ENCODE data around the gene GCSAML. TPM values are rescaled to one million over a fixed set of nuclear protein-coding genes. Genes with fewer than 3 reads are reported as not detected.

The GCSAML gene
- total and polyA plus RNA-seq, 2 of the 4 experiments (the other 2 are of a cell fraction): not detected

- Histone ChIP-seq H3K23ac (ENCODE audit: low read depth, low read length) (no peak overlapping the region), H4K91ac (ENCODE audit: insufficient read depth, low read depth, low read length) (no peak overlapping the region), H2BK20ac (ENCODE audit: low read depth, low read length) (no peak overlapping the region), H2AK9ac (replicated peaks; ENCODE audit: low read depth, low read length, poor library complexity) (no peak overlapping the region), H3K27ac (ENCODE audit: insufficient read depth, low read length) (no peak overlapping the region), H2AFZ (replicated peaks; ENCODE audit: low read length, poor library complexity) (no peak overlapping the region), H4K20me1 (ENCODE audit: insufficient read depth, low read length) (no peaks in the 10 kb centered on the region), H4K5ac (ENCODE audit: low read depth, low read length) (no peak overlapping the region), H2BK5ac (ENCODE audit: low read depth, low read length, poor library complexity, severe bottlenecking) (no peak overlapping the region), H4K8ac (ENCODE audit: low read depth in 2 of 2, low read length in 2 of 2) (no peak overlapping the region), H2BK15ac (ENCODE audit: low read depth, low read length) (no peak overlapping the region), H3K4me2 (ENCODE audit: low read depth, low read length) (no peak overlapping the region), H3K56ac (ENCODE audit: extremely low read depth, insufficient read depth, low read length) (no peak overlapping the region), H3K18ac (ENCODE audit: low read depth, low read length) (no peak overlapping the region), H3K4me1 (ENCODE audit: control insufficient read depth, insufficient read depth, low read length) (no peaks in the 10 kb centered on the region), H3K9ac (ENCODE audit: low read depth, low read length) (no peak overlapping the region), H2BK120ac (ENCODE audit: low read depth, low read length) (no peak overlapping the region), H3K36me3 (ENCODE audit: control insufficient read depth, insufficient read depth, low read length) (no peaks in the 10 kb centered on the region), H3K9me3 (ENCODE audit: control insufficient read depth, insufficient read depth, low read length) (peaks cover 6% of the 10 kb centered on the region), H3K14ac (replicated peaks; ENCODE audit: low read depth, low read length) (no peak overlapping the region), H2AK5ac (ENCODE audit: low read depth, low read length) (no peak overlapping the region), H3K79me1 (ENCODE audit: low read depth in 1 of 2, low read length in 2 of 2) (no peaks in the 10 kb centered on the region), H3K4ac (ENCODE audit: low read depth, low read length) (no peak overlapping the region), H3K27me3 (ENCODE audit: control insufficient read depth, insufficient read depth, low read length) (no peaks in the 10 kb centered on the region), H3K4me3 (ENCODE audit: insufficient read depth, low read depth, low read length) (no peak overlapping the region), H3K9me1 (ENCODE audit: insufficient read depth, low read length) (no peaks in the 10 kb centered on the region)
- dilution Hi-C loops (cut with HindIII; ENCODE audit: low sequenced_read_pairs, unreplicated experiment) (no loop called here), in situ Hi-C loops (cut with MboI; ENCODE audit: low sequenced_read_pairs) (no loop called here), intact Hi-C loops (cut with micrococcal nuclease) (no loop called here)
- ChIA-PET POLR2A (ENCODE audit: unreplicated experiment) (no interaction called here), CTCF (no interaction called here)
- no TSS peak for BruUV-seq (replicated peaks)
- ATAC-seq (ENCODE audit: low read depth) (no peak), DNase-seq (no peak)
- 0% methylated on average over 2 of the region's 7 CpGs; no CpG with 5 or more reads in 1 of the 2 experiments for WGBS, 2 experiments (ENCODE audit: extremely low coverage in 2 of 2, insufficient read length in 1 of 2)
- no peak for TF ChIP-seq BHLHE40 (IDR thresholded peaks at IDR 0.05; ENCODE audit: low read depth, low read length)
- TF ChIP-seq MXI1 (IDR thresholded peaks at IDR 0.05; ENCODE audit: borderline replicate concordance, low read depth, low read length): no peak
- TF ChIP-seq NFE2L2 (IDR thresholded peaks at IDR 0.05; ENCODE audit: low read depth, low read length): no peak
Measured at GRCh38 chr1:247540581-247540980, 8.4 kb upstream of the GCSAML start.
